ENCODE data around the gene POU2AF2.

DNA sequence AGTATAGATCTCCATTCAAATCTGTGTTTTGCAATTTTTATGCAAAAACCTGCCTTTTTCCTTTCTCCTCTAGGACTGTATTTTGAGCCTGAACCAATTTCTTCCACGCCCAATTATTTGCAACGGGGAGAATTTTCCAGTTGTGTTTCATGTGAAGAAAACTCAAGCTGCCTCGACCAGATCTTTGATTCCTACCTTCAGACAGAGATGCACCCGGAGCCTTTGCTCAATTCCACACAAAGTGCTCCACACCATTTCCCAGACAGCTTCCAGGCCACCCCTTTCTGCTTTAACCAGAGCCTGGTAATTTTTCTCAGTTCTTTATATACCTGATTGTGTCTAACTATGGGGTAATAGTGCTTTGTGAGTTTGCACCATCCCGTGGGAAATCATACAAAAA lies 60.8 kb downstream of the POU2AF2 start:
- TF ChIP-seq, protein P1, sequence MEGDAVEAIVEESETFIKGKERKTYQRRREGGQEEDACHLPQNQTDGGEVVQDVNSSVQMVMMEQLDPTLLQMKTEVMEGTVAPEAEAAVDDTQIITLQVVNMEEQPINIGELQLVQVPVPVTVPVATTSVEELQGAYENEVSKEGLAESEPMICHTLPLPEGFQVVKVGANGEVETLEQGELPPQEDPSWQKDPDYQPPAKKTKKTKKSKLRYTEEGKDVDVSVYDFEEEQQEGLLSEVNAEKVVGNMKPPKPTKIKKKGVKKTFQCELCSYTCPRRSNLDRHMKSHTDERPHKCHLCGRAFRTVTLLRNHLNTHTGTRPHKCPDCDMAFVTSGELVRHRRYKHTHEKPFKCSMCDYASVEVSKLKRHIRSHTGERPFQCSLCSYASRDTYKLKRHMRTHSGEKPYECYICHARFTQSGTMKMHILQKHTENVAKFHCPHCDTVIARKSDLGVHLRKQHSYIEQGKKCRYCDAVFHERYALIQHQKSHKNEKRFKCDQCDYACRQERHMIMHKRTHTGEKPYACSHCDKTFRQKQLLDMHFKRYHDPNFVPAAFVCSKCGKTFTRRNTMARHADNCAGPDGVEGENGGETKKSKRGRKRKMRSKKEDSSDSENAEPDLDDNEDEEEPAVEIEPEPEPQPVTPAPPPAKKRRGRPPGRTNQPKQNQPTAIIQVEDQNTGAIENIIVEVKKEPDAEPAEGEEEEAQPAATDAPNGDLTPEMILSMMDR (IDR thresholded peaks at IDR 0.05) = no peak
- TF ChIP-seq EP300 (IDR thresholded peaks at IDR 0.05) (no peak), POLR2A (IDR thresholded peaks at IDR 0.05; ENCODE audit: low read depth) (no peak), POLR2AphosphoS5 (IDR thresholded peaks at IDR 0.05) (no peak)

All from esophagus muscularis mucosa (tissue), 4 donors.